Activated naive CD8-positive, alpha-beta T cell treated with anti-CD3 and anti-CD28 coated beads, Interleukin-2, amount 10 ng/mL, durations not matched to agents 7 days and 5 days (primary cell): ENCODE data around the gene PCGF1. TPM values are rescaled to one million over a fixed set of nuclear protein-coding genes. Genes with fewer than 3 reads are reported as not detected.
"Not testable (repeated sequence)": the region's sequence is repeated elsewhere in the genome, so short reads cannot be mapped to it uniquely, and the experiment has no call there.

Experiments used
- ATAC-seq: fragments of 150-1000 bp; cut with Tn5 transposase; one replicate; pipeline ENCODE4 v1.10.0; 2021; ENCODE audit warnings: low read depth, moderate library complexity
- POLR2A ChIA-PET: fragments of 350-600 bp; sonication (Branson Sonifier 250); formaldehyde crosslinking; loops from one replicate; lab custom pipeline; 2021; ENCODE audit warnings: antibody characterized with exemption; lab: Charles Lee
- DNase-seq: peaks from one replicate; pipeline ENCODE4 v3.0.0; 2021
- H3K27ac Mint-ChIP-seq: one replicate; pipeline ENCODE4 v1.8.0; 2022; ENCODE audit warnings: mild to moderate bottlenecking, mixed read lengths
- H3K27me3 Mint-ChIP-seq: one replicate; pipeline ENCODE4 v1.8.0; 2022; ENCODE audit warnings: mild to moderate bottlenecking, moderate library complexity, mixed read lengths
- H3K36me3 Mint-ChIP-seq: one replicate; pipeline ENCODE4 v1.8.0; 2021; ENCODE audit warnings: mild to moderate bottlenecking, mixed read lengths
- H3K4me1 Mint-ChIP-seq: one replicate; pipeline ENCODE4 v1.8.0; 2021; ENCODE audit warnings: mixed read lengths
- H3K4me3 Mint-ChIP-seq: one replicate; pipeline ENCODE4 v1.8.0; 2022; ENCODE audit warnings: mild to moderate bottlenecking, moderate library complexity, mixed read lengths
- H3K9me3 Mint-ChIP-seq: one replicate; pipeline ENCODE4 v1.8.0; 2021; ENCODE audit warnings: mixed read lengths
- total RNA-seq, 2 experiments: library from RNA; stranded (reverse); gene quantifications; one replicate each; pipeline ENCODE4 v1.2.3, GENCODE V29; 2021

Gene PCGF1
- total RNA-seq, 2 experiments from 2014 or later = 35.9 to 40.1 TPM

GRCh38 chr2:74498500-74499266, 8.8 kb downstream of the PCGF1 start:
- H3K9me3 Mint-ChIP-seq = no peaks in the 10 kb centered on the region
- ATAC-seq = peak; percentile 40
- H3K36me3 Mint-ChIP-seq = peaks cover 2% of the 10 kb centered on the region
- H3K4me1 Mint-ChIP-seq = peaks cover 26% of the 10 kb centered on the region
- DNase-seq = peak; percentile 61
- POLR2A ChIA-PET = interaction anchor here (1.2 to 3.2 kb wide), 5 partner anchors 8 to 31 kb away, joined by 4 to 12 read pairs (median 8); partner anchors contain the start of genes AUP1, CCDC142, HTRA2 and PCGF1
- peak overlapping the region; percentile 42 for H3K27ac Mint-ChIP-seq
- peaks cover 54% of the 10 kb centered on the region for H3K27me3 Mint-ChIP-seq
- peak overlapping the region; percentile 87 for H3K4me3 Mint-ChIP-seq

GRCh38 chr2:74497777-74498499, 9.6 kb downstream of the PCGF1 start:
- peak overlapping the region; percentile 87 for H3K4me3 Mint-ChIP-seq

GRCh38 chr2:74496997-74497776, 10.3 kb downstream of the PCGF1 start:
- H3K27me3 Mint-ChIP-seq = peaks cover 47% of the 10 kb centered on the region
- no peak for DNase-seq
- H3K27ac Mint-ChIP-seq = no peak overlapping the region
- no peaks in the 10 kb centered on the region for H3K9me3 Mint-ChIP-seq
- ATAC-seq = no peak
- peaks cover 23% of the 10 kb centered on the region for H3K4me1 Mint-ChIP-seq
- POLR2A ChIA-PET = interaction anchor here (1.2 to 3.2 kb wide), 4 partner anchors 10 to 33 kb away, joined by 4 to 12 read pairs (median 8); partner anchors contain the start of genes AUP1, CCDC142, HTRA2 and PCGF1
- peaks cover 6% of the 10 kb centered on the region for H3K36me3 Mint-ChIP-seq
- peak overlapping the region; percentile 87 for H3K4me3 Mint-ChIP-seq

More at GRCh38 chr2:74497777-74498499, 9.6 kb downstream of the PCGF1 start:
- Mint-ChIP-seq H3K36me3 (peaks cover 3% of the 10 kb centered on the region), H3K27ac (peak overlapping the region; percentile 42), H3K4me1 (peaks cover 24% of the 10 kb centered on the region), H3K27me3 (peaks cover 54% of the 10 kb centered on the region), H3K9me3 (no peaks in the 10 kb centered on the region)
- POLR2A ChIA-PET = interaction anchor here (1.2 to 3.2 kb wide), 4 partner anchors 9 to 32 kb away, joined by 4 to 12 read pairs (median 8); partner anchors contain the start of genes AUP1, CCDC142, HTRA2 and PCGF1
- ATAC-seq (peak; percentile 41), DNase-seq (peak; percentile 64)

- H3K27ac Mint-ChIP-seq = no peak overlapping the region
- H3K36me3 Mint-ChIP-seq = peaks cover 6% of the 10 kb centered on the region
- DNase-seq (no peak), ATAC-seq (no peak)
- no peak overlapping the region for H3K4me3 Mint-ChIP-seq
- no peaks in the 10 kb centered on the region for H3K9me3 Mint-ChIP-seq
- peaks cover 32% of the 10 kb centered on the region for H3K27me3 Mint-ChIP-seq
- H3K4me1 Mint-ChIP-seq = peaks cover 19% of the 10 kb centered on the region
- POLR2A ChIA-PET = interaction anchor here (1.5 kb wide), 1 partner anchor 12 kb away, joined by 3 read pairs; the partner anchor contains the start of genes CCDC142 and TTC31
These were observed 12.1 kb downstream of the PCGF1 start for GRCh38 chr2:74495440-74495839.

GRCh38 chr2:74493546-74493945, 13.9 kb downstream of the PCGF1 start:
- Mint-ChIP-seq H3K27me3 (peaks cover 15% of the 10 kb centered on the region), H3K4me3 (no peak overlapping the region), H3K9me3 (no peaks in the 10 kb centered on the region), H3K27ac (no peak overlapping the region), H3K36me3 (peaks cover 10% of the 10 kb centered on the region), H3K4me1 (peaks cover 10% of the 10 kb centered on the region)
- DNase-seq (no peak), ATAC-seq (no peak)
- POLR2A ChIA-PET = interaction anchor here (1.0 to 1.1 kb wide), 2 partner anchors 28 to 72 kb away, joined by 3 read pairs; partner anchors contain the start of genes C2orf81, MOGS and WDR54

GRCh38 chr2:74491648-74492544, 15.6 kb downstream of the PCGF1 start:
- H3K4me1 Mint-ChIP-seq = peaks cover 1% of the 10 kb centered on the region
- DNase-seq (no peak), ATAC-seq (no peak)
- H3K9me3 Mint-ChIP-seq = no peaks in the 10 kb centered on the region
- no peaks in the 10 kb centered on the region for H3K27me3 Mint-ChIP-seq
- peaks cover 10% of the 10 kb centered on the region for H3K36me3 Mint-ChIP-seq
- H3K4me3 Mint-ChIP-seq = no peak overlapping the region
- POLR2A ChIA-PET = interaction anchor here (1.1 to 1.2 kb wide), 2 partner anchors 9 to 71 kb away, joined by 3 to 4 read pairs; partner anchors contain the start of genes C2orf81, CCDC142, TTC31 and WDR54
- H3K27ac Mint-ChIP-seq = no peak overlapping the region

GRCh38 chr2:74489906-74490305, 17.6 kb downstream of the PCGF1 start:
- Mint-ChIP-seq H3K36me3 (peaks cover 13% of the 10 kb centered on the region), H3K27ac (no peak overlapping the region), H3K4me1 (peaks cover 7% of the 10 kb centered on the region), H3K4me3 (no peak overlapping the region), H3K9me3 (no peaks in the 10 kb centered on the region), H3K27me3 (no peaks in the 10 kb centered on the region)
- DNase-seq (no peak), ATAC-seq (no peak)
- POLR2A ChIA-PET = interaction anchor here (0.7 to 0.9 kb wide), 2 partner anchors 9 to 14 kb away, joined by 3 read pairs; no protein-coding TSS in a partner anchor

- DNase-seq = no peak
- Mint-ChIP-seq H3K27ac (no peak overlapping the region), H3K4me3 (no peak overlapping the region), H3K4me1 (peaks cover 11% of the 10 kb centered on the region), H3K27me3 (no peaks in the 10 kb centered on the region), H3K9me3 (no peaks in the 10 kb centered on the region), H3K36me3 (peaks cover 13% of the 10 kb centered on the region)
- POLR2A ChIA-PET = interaction anchor here (0.9 kb wide), 1 partner anchor 15 kb away, joined by 3 read pairs; no protein-coding TSS in a partner anchor
- no peak for ATAC-seq
These were observed 18.6 kb downstream of the PCGF1 start for GRCh38 chr2:74488643-74489481.

GRCh38 chr2:74486141-74486540, 21.4 kb downstream of the PCGF1 start:
- POLR2A ChIA-PET = no interaction called here
- no peaks in the 10 kb centered on the region for H3K9me3 Mint-ChIP-seq
- ATAC-seq = no peak
- peaks cover 16% of the 10 kb centered on the region for H3K4me1 Mint-ChIP-seq
- no peak for DNase-seq
- peaks cover 10% of the 10 kb centered on the region for H3K36me3 Mint-ChIP-seq
- H3K27me3 Mint-ChIP-seq = no peaks in the 10 kb centered on the region
- H3K4me3 Mint-ChIP-seq = no peak overlapping the region
- H3K27ac Mint-ChIP-seq = no peak overlapping the region

GRCh38 chr2:74483675-74484164, 23.8 kb downstream of the PCGF1 start:
- peaks cover 30% of the 10 kb centered on the region for H3K4me1 Mint-ChIP-seq
- not testable (repeated sequence) for ATAC-seq, H3K27me3 Mint-ChIP-seq, H3K9me3 Mint-ChIP-seq, DNase-seq
- peak overlapping the region; percentile 99 for H3K27ac Mint-ChIP-seq
- peak overlapping the region; percentile 99 for H3K4me3 Mint-ChIP-seq
- POLR2A ChIA-PET = interaction anchor here (1.0 to 4.2 kb wide), 8 partner anchors 11 to 103 kb away, joined by 3 to 61 read pairs (median 23); partner anchors contain the start of genes AUP1, HTRA2, INO80B and LBX2
- peaks cover 12% of the 10 kb centered on the region for H3K36me3 Mint-ChIP-seq
